Smooth muscle cell (in vitro differentiated cells): ENCODE results near the gene ITGA6. TPM values are rescaled to one million over a fixed set of nuclear protein-coding genes. Genes with fewer than 3 reads are reported as not detected.
"Not testable (repeated sequence)": the region's sequence is repeated elsewhere in the genome, so short reads cannot be mapped to it uniquely, and the experiment has no call there.

Experiments
- DNase-seq: peaks from one replicate; lab custom pipeline; 2025; ENCODE audit not compliant: unreplicated experiment; lab: John Stamatoyannopoulos, UW
- H2AFZ ChIP-seq: fragments of 200-600 bp; sonication (generic); 2 replicates; pipeline ENCODE4 v1.6.0; 2016; ENCODE audit warnings: antibody characterized with exemption, low read depth, mild to moderate bottlenecking
- H3F3A ChIP-seq: fragments of 200-600 bp; sonication (generic); 2 replicates; pipeline ENCODE4 v1.6.0; 2017; ENCODE audit warnings: antibody characterized with exemption, low read depth
- H3K27ac ChIP-seq: fragments of 200-600 bp; sonication (generic); 2 replicates; pipeline ENCODE4 v1.5.1; 2016; ENCODE audit warnings: low read depth, mild to moderate bottlenecking
- H3K27me3 ChIP-seq: fragments of 200-600 bp; sonication (generic); 2 replicates; pipeline ENCODE4 v1.6.1; 2016; ENCODE audit warnings: low read depth, mild to moderate bottlenecking
- H3K36me3 ChIP-seq: fragments of 200-600 bp; sonication (generic); 2 replicates; pipeline ENCODE4 v1.5.1; 2016; ENCODE audit warnings: low read depth
- H3K4me1 ChIP-seq: fragments of 200-600 bp; sonication (generic); 2 replicates; pipeline ENCODE4 v1.5.1; 2016; ENCODE audit warnings: low read depth
- H3K4me2 ChIP-seq: fragments of 200-600 bp; sonication (generic); 2 replicates; pipeline ENCODE4 v1.6.0; 2016; ENCODE audit warnings: mild to moderate bottlenecking
- H3K4me3 ChIP-seq: fragments of 200-600 bp; sonication (generic); 2 replicates; pipeline ENCODE4 v1.5.1; 2016; ENCODE audit warnings: mild to moderate bottlenecking
- H3K79me2 ChIP-seq: fragments of 200-600 bp; sonication (generic); 2 replicates; pipeline ENCODE4 v1.6.0; 2016; ENCODE audit warnings: low read depth, mild to moderate bottlenecking
- H3K9ac ChIP-seq: fragments of 200-600 bp; sonication (generic); 2 replicates; pipeline ENCODE4 v1.6.0; 2016; ENCODE audit warnings: low read depth
- H3K9me3 ChIP-seq: fragments of 200-600 bp; sonication (generic); replicated peaks from 2 replicates; pipeline ENCODE4 v1.5.1; 2016; ENCODE audit warnings: low read depth
- H4K20me1 ChIP-seq: fragments of 200-600 bp; sonication (generic); 2 replicates; pipeline ENCODE4 v1.6.0; 2016; ENCODE audit warnings: low read depth
- CTCF ChIP-seq: fragments of 200-600 bp; sonication (generic); IDR thresholded peaks from 2 replicates; pipeline ENCODE4 v1.5.1; 2017; ENCODE audit warnings: borderline replicate concordance, mild to moderate bottlenecking, antibody characterized with exemption; ENCODE audit not compliant: insufficient read depth, poor library complexity, severe bottlenecking
- WGBS: methylation state at CpG from one replicate; pipeline ENCODE4 v1.1.7; 2016; ENCODE audit warnings: low lambda C conversion rate; 5-methylcytosine and 5-hydroxymethylcytosine counted together
- polyA plus RNA-seq: library from polyadenylated mRNA; unstranded; fragments of >200 nt; fragmentation: Nextera tagmentation; extraction: Ambion mirVana; gene quantifications from 2 replicates; pipeline ENCODE4 v1.2.1, GENCODE V29; 2016
- total RNA-seq: library from RNA; depleted of rRNA; stranded (reverse); fragments of >200 nt; gene quantifications from 2 replicates; pipeline ENCODE4 v1.2.3, GENCODE V29; 2014

Gene ITGA6
- total and polyA plus RNA-seq, 2 experiments from 2014 or later, result 11.8 to 198 TPM

- DNase-seq, result no peak
- Histone ChIP-seq H3K27ac (no peak overlapping the region), H3K79me2 (no peaks in the 10 kb centered on the region), H3K4me3 (no peak overlapping the region), H2AFZ (no peak overlapping the region), H3K9ac (no peak overlapping the region), H3F3A (no peaks in the 10 kb centered on the region), H3K4me2 (no peak overlapping the region), H3K4me1 (no peaks in the 10 kb centered on the region), H3K36me3 (no peaks in the 10 kb centered on the region), H4K20me1 (no peaks in the 10 kb centered on the region), H3K27me3 (no peaks in the 10 kb centered on the region), H3K9me3 (peaks cover 6% of the 10 kb centered on the region)
- no peak for TF ChIP-seq CTCF
- 44% methylated on average over 1 of the region's 1 CpG for WGBS
These were observed 88.9 kb downstream of the ITGA6 start for GRCh38 chr2:172516299-172516698.

GRCh38 chr2:172518995-172519394 lies 91.6 kb downstream of the ITGA6 start:
- no peaks in the 10 kb centered on the region for H3F3A ChIP-seq
- no peak for DNase-seq
- H3K27ac ChIP-seq, result no peak overlapping the region
- no peaks in the 10 kb centered on the region for H3K79me2 ChIP-seq
- H3K9ac ChIP-seq, result no peak overlapping the region
- H3K9me3 ChIP-seq, result peaks cover 6% of the 10 kb centered on the region
- H3K4me1 ChIP-seq, result no peaks in the 10 kb centered on the region
- no peaks in the 10 kb centered on the region for H3K36me3 ChIP-seq
- TF ChIP-seq CTCF, result no peak
- H4K20me1 ChIP-seq, result no peaks in the 10 kb centered on the region
- H3K4me3 ChIP-seq, result no peak overlapping the region
- H2AFZ ChIP-seq, result no peak overlapping the region
- no peak overlapping the region for H3K4me2 ChIP-seq
- no peaks in the 10 kb centered on the region for H3K27me3 ChIP-seq

- Histone ChIP-seq H3F3A (no peaks in the 10 kb centered on the region), H3K79me2 (no peaks in the 10 kb centered on the region), H3K27ac (no peak overlapping the region), H3K9ac (no peak overlapping the region), H3K36me3 (no peaks in the 10 kb centered on the region), H3K4me3 (no peak overlapping the region), H3K4me2 (no peak overlapping the region), H3K27me3 (no peaks in the 10 kb centered on the region), H4K20me1 (no peaks in the 10 kb centered on the region), H3K4me1 (no peaks in the 10 kb centered on the region), H3K9me3 (no peaks in the 10 kb centered on the region), H2AFZ (no peak overlapping the region)
- WGBS, result 94% methylated on average over 4 of the region's 4 CpGs
- no peak for TF ChIP-seq CTCF
- DNase-seq, result no peak
These were observed 98.2 kb downstream of the ITGA6 start for GRCh38 chr2:172525601-172526000.

- no peaks in the 10 kb centered on the region for H3K4me1 ChIP-seq
- no peak overlapping the region for H3K27ac ChIP-seq
- no peaks in the 10 kb centered on the region for H3K27me3 ChIP-seq
- TF ChIP-seq CTCF, result no peak
- DNase-seq, result no peak
- H3F3A ChIP-seq, result no peaks in the 10 kb centered on the region
- H3K4me3 ChIP-seq, result no peak overlapping the region
- WGBS, result 95% methylated on average over 2 of the region's 2 CpGs
- no peaks in the 10 kb centered on the region for H4K20me1 ChIP-seq
- H3K4me2 ChIP-seq, result no peak overlapping the region
- H3K79me2 ChIP-seq, result no peaks in the 10 kb centered on the region
- no peaks in the 10 kb centered on the region for H3K36me3 ChIP-seq
- H2AFZ ChIP-seq, result no peak overlapping the region
- no peaks in the 10 kb centered on the region for H3K9me3 ChIP-seq
- no peak overlapping the region for H3K9ac ChIP-seq
These were observed 103.9 kb downstream of the ITGA6 start for GRCh38 chr2:172531309-172531708.

GRCh38 chr2:172532461-172532860 lies 105.1 kb downstream of the ITGA6 start:
- not testable (repeated sequence) for H4K20me1 ChIP-seq, H3K27me3 ChIP-seq, H3K4me2 ChIP-seq, H3K9me3 ChIP-seq, H3K27ac ChIP-seq, H3K9ac ChIP-seq, H3F3A ChIP-seq, H3K36me3 ChIP-seq, H3K79me2 ChIP-seq, DNase-seq, H3K4me1 ChIP-seq, H2AFZ ChIP-seq, H3K4me3 ChIP-seq
- WGBS, result 100% methylated on average over 2 of the region's 2 CpGs
